Esophagus squamous epithelium (tissue), 5 donors: ENCODE data around the gene ITIH1. TPM values are rescaled to one million over a fixed set of nuclear protein-coding genes. Genes with fewer than 3 reads are reported as not detected.

Experiments used
- DNase-seq: peaks from one replicate; lab custom pipeline; 2025; lab: John Stamatoyannopoulos, UW
- H3K27ac ChIP-seq, 4 donors: fragments of 200-600 bp; sonication (generic); one replicate each; pipeline ENCODE4 v1.5.1; 2016 to 2019; ENCODE audit warnings: mild to moderate bottlenecking in 1 of 4
- H3K27me3 ChIP-seq, 4 donors: fragments of 200-600 bp; sonication (generic); 1 replicate in 3 of 4; 2 replicates in 1 of 4; pipeline versions ENCODE4 v1.5.1 to v1.6.0; 2017 to 2021; ENCODE audit warnings: antibody characterized with exemption in 1 of 4
- H3K36me3 ChIP-seq, 3 donors: fragments of 200-600 bp; sonication (generic); one replicate each; pipeline ENCODE4 v1.5.1; 2016 to 2019
- H3K4me1 ChIP-seq, 3 donors: fragments of 200-600 bp; sonication (generic); one replicate each; pipeline ENCODE4 v1.5.1; 2017 to 2019
- H3K4me3 ChIP-seq, 4 donors: fragments of 200-600 bp; sonication (generic); 1 replicate in 3 of 4; 2 replicates in 1 of 4; pipeline ENCODE4 v1.5.1; 2016 to 2019; ENCODE audit warnings: mild to moderate bottlenecking in 2 of 4, moderate library complexity in 1 of 4
- H3K9me3 ChIP-seq, 3 donors: fragments of 200-600 bp; sonication (generic); one replicate each; pipeline ENCODE4 v1.5.1; 2016 to 2019
- POLR2A ChIP-seq, 4 donors: fragments of 450-650 bp; IDR thresholded peaks; one replicate each; pipeline ENCODE4 v1.6.1; 2017; ENCODE audit warnings: antibody characterized with exemption in 4 of 4, mild to moderate bottlenecking in 4 of 4, moderate library complexity in 3 of 4
- WGBS, 2 donors: methylation state at CpG; one replicate each; pipeline ENCODE4 v1.1.5; 2018; 5-methylcytosine and 5-hydroxymethylcytosine counted together
- intact Hi-C: fragments of 100-400 bp; cut with DNase I; formaldehyde crosslinking; loops from one replicate; pipeline ENCODE4 v1.15.0; 2022
- total RNA-seq, 4 donors: library from RNA; depleted of rRNA; stranded (reverse); fragments of >200 nt; gene quantifications; one replicate each; pipeline ENCODE4 v1.1.0, GENCODE V29; 2016
- TF ChIP-seq, protein P1 (sequence below), 6 experiments: fragments of 450-650 bp in 4 of 6; fragments of 200-600 bp in 2 of 6; sonication (generic) in 2 of 6; IDR thresholded peaks; one replicate each; pipeline ENCODE4 v1.5.1; 2016 to 2019; ENCODE audit warnings: antibody characterized with exemption in 6 of 6, mild to moderate bottlenecking in 4 of 6, moderate library complexity in 4 of 6
- donor health status: DM: yes; HTN: yes; CAD: no.

The ITIH1 gene
- total RNA-seq, 4 donors from 2014 or later = not detected

DNA sequence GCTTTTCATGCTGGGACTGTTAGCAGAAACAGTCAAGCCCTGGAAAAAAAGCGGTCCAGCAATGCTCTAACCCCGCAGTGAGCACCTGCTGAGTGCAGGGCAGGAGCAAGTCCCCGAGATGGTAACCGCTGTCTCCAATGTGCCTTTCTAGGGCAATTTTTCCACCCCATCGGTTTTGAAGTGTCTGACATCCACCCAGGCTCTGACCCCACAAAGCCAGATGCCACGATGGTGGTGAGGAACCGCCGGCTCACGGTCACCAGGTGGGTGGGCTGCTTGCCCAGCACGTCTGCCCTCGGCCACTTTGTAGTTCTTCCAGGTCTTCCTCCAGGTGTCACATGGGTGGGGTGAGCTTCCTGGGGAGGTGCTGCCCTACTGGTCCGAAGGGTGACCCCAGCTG lies 14.0 kb downstream of the ITIH1 start:
- Histone ChIP-seq H3K27me3 (no peaks in the 10 kb centered on the region), H3K9me3 (no peaks in the 10 kb centered on the region), H3K36me3 (no peaks in the 10 kb centered on the region), H3K4me1 (peaks cover 0 to 6% (median 0%) of the 10 kb centered on the region in 3 donors), H3K4me3 (no peak overlapping the region), H3K27ac (no peak overlapping the region)
- intact Hi-C loops = no loop called here
- DNase-seq = no peak
- WGBS, 2 donors = 75 to 82% methylated on average over 5 to 6 of the region's 12 CpGs
- TF ChIP-seq, protein P1, sequence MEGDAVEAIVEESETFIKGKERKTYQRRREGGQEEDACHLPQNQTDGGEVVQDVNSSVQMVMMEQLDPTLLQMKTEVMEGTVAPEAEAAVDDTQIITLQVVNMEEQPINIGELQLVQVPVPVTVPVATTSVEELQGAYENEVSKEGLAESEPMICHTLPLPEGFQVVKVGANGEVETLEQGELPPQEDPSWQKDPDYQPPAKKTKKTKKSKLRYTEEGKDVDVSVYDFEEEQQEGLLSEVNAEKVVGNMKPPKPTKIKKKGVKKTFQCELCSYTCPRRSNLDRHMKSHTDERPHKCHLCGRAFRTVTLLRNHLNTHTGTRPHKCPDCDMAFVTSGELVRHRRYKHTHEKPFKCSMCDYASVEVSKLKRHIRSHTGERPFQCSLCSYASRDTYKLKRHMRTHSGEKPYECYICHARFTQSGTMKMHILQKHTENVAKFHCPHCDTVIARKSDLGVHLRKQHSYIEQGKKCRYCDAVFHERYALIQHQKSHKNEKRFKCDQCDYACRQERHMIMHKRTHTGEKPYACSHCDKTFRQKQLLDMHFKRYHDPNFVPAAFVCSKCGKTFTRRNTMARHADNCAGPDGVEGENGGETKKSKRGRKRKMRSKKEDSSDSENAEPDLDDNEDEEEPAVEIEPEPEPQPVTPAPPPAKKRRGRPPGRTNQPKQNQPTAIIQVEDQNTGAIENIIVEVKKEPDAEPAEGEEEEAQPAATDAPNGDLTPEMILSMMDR (IDR thresholded peaks at IDR 0.05) = no peak
- TF ChIP-seq POLR2A (IDR thresholded peaks at IDR 0.05) = no peak

DNA sequence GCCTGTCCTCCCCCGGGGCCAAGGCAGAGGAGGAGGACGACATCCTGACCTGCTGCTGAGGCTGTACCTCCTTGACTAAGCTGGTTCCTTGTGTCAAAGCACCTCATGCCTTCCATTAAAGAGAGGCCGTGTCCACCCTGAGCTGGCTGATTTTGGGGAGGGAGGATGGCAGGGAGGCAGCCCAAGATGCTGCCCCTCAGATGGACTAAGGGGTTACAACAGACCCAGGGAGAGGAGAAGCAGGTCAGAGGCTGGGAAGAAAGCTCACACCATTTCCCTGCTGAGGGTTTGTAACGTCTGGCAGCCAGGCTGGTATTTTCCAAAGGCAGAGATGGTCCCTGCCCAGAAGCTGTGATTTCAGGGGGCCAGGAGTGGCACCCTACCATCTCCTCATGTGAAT lies 14.5 kb downstream of the ITIH1 start:
- Histone ChIP-seq H3K9me3 (no peaks in the 10 kb centered on the region), H3K36me3 (no peaks in the 10 kb centered on the region), H3K4me1 (peaks cover 0 to 6% (median 0%) of the 10 kb centered on the region in 3 donors), H3K27ac (no peak overlapping the region), H3K27me3 (no peaks in the 10 kb centered on the region), H3K4me3 (no peak overlapping the region)
- no peak for DNase-seq
- no peak for TF ChIP-seq POLR2A (IDR thresholded peaks at IDR 0.05)
- TF ChIP-seq, protein P1 (IDR thresholded peaks at IDR 0.05) = no peak
- intact Hi-C loops = no loop called here
- WGBS, 2 donors = 0% methylated on average over 1 of the region's 4 CpGs; no CpG with 5 or more reads in 1 of the 2 donors

DNA sequence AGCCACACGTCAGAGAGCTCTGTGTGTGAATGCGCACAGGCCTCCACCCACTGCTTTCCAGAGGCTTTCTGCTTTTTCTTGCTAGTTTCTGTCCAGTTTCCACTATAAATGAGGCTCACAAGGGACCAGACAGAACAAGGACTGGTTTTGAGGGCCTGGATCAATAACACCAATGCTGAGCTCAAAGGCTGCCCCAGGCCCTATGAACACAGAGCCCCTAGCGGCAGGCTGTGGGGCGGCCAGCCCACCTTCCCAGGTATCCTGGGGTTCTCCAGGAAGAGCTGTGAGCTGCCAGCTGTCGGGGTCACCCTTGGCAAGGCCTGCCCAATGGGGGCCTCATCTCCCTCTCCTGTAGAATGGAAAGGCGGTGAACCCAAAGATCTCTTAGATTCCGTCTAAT lies 15.0 kb downstream of the ITIH1 start:
- no peak overlapping the region for H3K27ac ChIP-seq
- intact Hi-C loops = no loop called here
- H3K4me3 ChIP-seq = no peak overlapping the region
- no peaks in the 10 kb centered on the region for H3K27me3 ChIP-seq
- H3K9me3 ChIP-seq = no peaks in the 10 kb centered on the region
- WGBS, 2 donors = 89 to 94% methylated on average over 3 to 5 of the region's 7 CpGs
- H3K36me3 ChIP-seq = no peaks in the 10 kb centered on the region
- H3K4me1 ChIP-seq = peaks cover 0 to 6% (median 0%) of the 10 kb centered on the region in 3 donors
- no peak for TF ChIP-seq POLR2A (IDR thresholded peaks at IDR 0.05)
- TF ChIP-seq, protein P1 (IDR thresholded peaks at IDR 0.05) = no peak
- no peak for DNase-seq

DNA sequence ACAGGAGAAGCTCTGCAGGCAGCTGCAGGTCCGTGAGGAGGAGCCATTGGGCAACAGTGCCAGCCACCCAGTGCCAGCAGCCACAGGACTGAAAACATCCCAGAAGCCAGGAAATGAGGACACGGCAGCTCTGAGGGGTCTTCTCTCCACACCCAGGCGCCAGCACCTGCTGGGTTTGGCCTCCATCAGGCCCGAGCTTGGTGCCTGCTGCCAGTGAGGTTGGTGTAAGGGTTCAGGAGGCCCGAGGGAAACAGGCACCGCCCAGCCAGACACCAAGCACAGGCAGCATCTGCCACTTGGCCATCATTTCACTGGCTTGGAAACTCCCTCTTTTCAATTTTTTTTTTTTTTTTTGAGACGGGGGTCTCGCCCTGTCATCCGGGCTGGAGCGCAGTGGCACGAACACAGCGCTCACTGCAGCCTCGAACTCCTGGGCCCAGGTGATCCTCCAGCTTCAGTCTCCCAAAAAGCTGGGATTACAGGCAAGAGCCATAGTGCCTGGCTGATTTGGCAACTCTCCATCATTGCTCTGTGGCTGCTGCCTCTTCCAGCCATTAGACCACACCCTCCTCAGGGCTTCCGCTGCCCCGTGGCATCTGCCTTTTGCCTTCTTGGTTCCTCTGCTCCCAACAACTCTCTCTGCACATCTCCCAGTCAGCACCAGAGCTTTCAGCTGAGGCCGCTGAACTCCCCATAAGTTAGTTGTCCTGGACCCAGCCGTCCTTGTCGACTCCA lies 15.7 kb downstream of the ITIH1 start:
- Histone ChIP-seq H3K4me3 (no peak overlapping the region), H3K4me1 (peaks cover 0 to 6% (median 0%) of the 10 kb centered on the region in 3 donors), H3K36me3 (no peaks in the 10 kb centered on the region), H3K9me3 (no peaks in the 10 kb centered on the region), H3K27me3 (no peaks in the 10 kb centered on the region), H3K27ac (peak overlapping the region in 1 of 4 donors; percentile 62)
- no peak for TF ChIP-seq POLR2A (IDR thresholded peaks at IDR 0.05)
- TF ChIP-seq, protein P1 (IDR thresholded peaks at IDR 0.05) = no peak
- no peak for DNase-seq
- WGBS, 2 donors = 70 to 73% methylated on average over 12 to 13 of the region's 18 CpGs
- intact Hi-C loops = no loop called here
